ENCODE measurements around the gene ST3GAL4.

ST3GAL4 gene

DNA sequence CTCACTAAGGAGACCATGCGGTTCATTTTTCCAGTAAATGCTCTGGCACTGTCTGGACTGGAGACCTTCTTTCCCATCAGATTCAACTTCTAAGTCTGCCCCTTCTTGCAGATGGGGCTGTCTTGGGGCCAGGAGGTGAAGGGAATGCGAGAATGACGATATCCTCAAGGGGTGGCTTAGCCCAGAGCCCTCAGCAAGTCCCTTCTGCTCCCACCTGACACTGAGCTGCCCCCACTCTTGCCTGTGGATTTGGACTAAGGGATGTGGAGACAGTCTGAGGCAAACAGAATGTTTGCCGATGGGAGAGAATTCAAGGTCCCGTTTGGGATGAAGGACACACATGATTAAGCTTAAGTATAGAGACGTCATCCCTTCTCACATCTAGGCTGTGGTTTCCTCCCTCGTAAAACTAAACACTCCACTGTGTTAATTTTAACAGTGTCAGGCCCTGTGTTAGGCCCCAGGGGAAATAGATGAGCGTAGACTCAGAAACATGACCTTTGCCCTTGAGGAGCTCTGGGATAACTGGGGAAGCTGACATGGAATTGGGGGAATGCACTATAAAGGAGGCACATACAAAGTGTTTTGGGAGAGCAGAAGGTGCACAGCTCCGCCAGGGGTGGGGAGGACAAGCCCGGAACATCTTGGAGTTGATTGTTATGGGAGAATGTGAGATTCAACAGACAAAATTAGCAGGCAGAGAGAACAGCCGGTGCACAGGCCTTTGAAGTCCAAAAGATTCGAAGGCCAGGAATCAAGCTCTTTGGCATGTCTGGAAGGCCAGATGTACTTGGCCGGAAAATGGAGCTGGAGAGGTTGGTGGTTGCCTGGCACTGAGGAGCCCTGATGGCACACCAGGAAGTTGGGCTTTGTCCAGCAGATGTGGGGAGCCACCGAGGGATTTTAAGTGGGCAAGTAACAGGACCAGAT, 71.6 kb downstream of the ST3GAL4 start:
- no peak for DNase-seq (ENCODE audit: low spot score)

DNA sequence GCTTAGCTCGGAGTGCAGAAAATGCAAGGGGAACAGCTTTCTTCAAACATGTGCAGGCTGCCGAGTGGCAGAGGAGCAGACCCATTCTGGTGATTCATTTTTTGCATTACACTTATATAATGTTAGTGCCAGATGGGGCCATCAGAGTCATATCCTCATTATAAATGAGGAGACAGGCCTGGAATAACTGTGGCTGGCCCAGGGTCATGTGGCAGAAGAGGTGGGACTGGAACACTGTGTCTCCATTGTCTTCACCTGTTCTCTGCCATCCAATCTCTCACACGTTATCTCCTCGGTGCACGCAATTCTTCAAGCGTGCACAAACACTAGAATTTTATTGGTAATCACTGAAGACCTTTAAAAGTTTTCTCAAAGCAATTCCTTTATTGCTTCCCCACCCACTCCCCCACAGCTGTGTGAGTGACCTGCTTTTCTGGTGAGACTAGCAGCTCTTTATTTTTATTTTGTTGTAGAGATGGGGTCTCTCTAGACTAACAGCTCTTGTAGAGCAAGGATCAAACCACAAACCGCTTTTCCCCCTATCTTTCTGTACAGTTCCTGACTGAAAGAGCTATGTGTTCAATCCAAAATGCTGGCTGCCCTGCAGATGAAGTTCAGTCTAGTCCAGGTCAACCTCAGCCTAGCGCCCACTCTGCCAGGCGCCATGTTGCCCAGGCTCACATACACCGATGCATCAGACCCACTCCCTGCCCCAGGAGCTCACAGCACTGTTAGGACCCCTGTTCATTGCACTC, 75.3 kb downstream of the ST3GAL4 start:
- no peak for DNase-seq (ENCODE audit: low spot score)

DNA sequence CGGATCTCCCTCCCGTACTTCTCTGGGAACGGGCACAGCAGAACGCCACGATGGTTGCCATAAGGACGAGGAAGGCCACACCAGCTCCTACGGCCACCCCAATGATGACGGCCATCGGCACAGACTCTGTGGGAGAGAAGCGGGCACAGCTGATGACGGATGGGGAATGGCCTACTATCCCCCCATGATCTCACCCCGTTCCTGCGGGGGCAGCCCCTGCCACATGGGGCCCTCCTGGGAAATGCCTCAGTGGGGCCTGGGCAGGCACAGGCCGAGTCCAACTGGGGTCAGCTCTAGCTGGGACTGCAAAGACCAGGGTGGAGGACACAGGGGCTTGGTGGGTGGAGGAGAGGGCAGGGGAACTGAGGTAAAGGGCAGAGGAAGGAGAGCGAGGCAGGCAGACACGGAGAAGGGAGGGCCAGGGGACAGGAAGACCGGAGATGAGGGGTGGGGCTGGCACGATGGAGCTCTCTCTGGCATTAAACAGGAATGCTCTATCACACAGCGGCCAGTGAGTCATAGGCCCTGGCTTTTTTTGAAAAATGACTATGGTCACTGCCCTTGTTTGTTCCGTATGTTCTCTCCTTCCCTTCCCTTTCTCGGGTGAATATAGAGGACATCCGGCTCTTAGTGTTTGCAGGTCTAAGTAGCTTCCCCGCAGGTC, 76.0 kb downstream of the ST3GAL4 start:
- peak; percentile 76 for DNase-seq (ENCODE audit: low spot score)

DNA sequence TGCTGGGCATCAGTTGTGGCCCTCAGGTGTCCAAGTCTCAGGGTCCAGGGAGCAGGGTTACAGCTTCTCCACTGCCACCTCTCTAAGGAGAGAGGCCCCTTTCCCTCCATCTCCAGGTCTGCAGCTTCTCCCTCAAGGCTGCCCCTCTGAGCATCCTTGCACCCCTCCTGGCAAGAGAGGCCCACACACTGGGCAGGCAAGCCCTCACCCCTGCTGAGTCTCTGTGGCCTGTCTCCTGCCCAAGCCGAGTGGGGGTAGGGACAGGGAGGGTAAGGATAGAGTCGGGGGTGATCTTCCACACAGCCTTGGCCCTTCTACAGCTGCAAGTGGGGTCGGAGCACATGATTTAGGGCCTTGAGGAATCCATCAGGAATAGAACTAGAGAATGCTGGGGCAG, 76.6 kb downstream of the ST3GAL4 start:
- no peak for DNase-seq (ENCODE audit: low spot score)

DNA sequence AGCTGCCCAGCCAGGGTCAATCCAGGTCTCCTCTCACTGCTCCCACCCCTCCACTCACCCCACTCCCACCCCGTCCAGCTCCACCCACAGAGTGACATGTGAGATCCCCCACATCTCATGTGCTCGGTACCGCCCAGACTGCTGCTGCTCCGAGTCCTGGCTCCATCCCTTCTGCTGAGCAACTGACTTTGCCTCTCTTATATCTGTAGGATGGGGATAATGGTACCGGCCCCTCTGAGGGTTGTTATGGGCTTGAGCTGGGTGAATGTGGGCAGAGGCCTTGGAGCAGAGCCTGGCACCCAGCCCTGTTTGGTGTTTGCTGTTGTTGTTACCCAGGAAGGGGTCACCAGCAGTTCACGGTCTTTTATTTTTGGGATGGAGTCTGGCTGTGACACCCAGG, 77.0 kb downstream of the ST3GAL4 start:
- no peak for DNase-seq (ENCODE audit: low spot score)

DNA sequence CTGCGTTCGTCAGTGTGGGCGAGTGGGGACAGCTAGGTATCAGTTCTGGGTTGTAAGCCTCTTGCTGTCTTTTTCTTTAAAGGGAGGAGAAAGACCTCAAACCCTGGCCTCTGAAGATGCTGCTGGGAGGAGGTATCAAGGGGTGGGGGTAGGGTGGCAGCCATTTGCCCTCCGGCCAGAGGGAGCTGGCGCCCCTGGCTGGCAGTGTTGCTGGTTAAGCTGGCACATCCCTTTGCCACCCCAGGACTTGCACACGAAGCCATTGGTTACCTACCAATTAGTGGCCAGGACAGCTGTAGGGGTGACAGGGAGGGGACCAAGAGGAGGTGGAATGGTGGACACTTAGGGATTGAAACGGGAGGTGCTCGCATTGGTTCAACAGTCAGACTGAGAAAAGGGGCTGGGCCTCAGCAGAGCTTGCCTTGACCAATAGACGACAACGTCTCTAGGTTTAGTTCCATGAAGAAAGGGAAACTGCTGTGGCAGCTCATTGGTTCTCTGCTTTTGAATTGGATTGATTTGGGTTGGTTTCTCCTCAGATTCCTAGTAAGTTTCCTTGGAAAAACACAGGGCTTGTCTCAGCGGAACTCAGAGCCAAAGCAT, 77.9 kb downstream of the ST3GAL4 start:
- no peak for DNase-seq (ENCODE audit: low spot score)

DNA sequence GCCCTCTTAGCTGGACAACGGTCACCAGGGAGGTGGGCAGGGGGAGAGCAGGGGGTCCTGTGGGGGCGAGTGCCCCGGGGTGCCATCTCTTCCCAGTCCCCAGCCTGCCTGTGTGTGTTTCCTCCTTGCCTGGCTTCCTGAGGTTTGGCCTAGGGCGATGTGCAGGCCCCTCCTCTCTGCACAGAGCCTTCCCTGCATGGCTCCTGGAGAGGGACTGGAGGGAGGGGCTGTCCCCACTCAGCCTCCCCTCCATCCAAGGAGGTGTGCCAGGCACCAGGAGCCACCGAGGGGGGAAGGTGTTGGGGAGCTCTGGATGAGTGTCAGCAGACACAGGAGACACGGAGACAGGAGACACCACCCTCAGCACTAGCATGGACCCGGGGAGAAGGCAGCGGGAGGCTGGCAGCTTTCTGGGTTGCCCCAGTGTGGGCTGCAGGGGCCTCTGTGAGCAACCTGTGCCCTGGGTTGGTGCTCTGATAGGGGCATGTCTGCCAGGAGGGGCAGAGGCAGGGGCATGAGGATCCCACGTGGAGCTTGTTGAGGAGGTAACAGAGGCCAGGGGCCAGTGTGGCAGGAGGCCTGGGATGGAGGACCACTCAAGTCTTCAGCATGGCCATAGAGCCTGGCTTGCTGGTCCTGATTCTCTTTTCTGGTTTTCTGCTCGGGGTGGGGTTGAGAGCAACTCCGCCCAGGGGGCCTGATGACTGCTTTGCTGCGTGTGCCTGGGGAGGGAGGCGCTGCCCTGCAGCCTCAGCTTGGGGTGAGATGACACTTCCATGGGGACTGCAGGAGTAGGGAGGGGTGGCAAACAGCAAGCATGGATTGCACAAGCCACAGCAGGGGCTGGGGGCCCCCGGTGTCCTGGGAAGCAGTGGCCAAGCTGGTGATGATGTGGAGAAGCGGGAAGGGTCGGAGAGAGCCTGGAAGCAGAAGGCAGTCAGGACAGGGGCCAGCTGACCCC, 78.8 kb downstream of the ST3GAL4 start:
- DNase-seq (ENCODE audit: low spot score), result no peak

DNA sequence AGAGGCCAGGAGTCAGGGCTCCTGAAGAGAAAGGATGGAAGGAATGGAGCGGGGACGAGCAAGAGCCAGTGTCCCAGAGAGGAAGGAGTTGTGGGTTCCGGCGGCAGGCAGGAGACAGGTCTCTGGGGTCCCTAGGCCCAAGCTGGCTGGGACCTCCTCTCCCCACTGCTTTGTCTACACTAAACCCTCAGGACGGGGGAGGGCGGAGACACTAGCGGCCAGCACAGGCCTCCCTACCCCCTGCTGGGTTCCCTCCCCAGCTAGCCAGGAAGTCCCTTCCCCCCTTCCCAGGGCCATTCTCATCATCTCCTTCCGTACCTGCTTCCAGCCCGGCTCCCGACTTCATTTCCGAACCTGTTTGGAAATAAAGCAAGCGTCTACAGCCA, 79.5 kb downstream of the ST3GAL4 start:
- no peak for DNase-seq (ENCODE audit: low spot score)

DNA sequence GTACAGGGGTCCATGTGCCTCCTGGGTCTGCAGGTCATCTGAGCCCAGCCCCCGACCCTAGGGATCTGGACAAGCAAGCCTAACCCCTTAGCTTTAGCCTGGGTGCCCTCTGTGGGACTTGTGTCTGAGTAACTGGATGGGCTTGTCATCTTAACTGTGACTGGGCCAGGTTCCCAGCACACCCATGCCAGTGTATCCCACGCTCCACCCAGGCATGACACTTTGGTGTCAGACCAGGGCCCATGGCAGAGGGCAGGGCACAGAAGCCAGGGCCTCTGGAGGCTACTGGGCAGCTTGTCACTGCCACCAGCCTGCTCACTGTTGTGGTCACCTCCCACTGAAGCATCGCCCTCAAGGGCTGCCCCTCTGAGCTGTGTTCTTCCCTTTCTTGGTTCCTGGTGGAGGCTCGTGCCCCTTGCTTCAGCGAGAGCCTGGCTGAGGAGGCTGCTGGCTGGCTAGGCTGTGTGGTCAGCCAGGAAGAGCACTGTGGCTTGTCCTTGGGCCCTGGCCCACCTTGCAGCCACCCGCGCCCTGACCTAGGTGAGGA, 80.8 kb downstream of the ST3GAL4 start:
- DNase-seq (ENCODE audit: low spot score), result no peak

DNA sequence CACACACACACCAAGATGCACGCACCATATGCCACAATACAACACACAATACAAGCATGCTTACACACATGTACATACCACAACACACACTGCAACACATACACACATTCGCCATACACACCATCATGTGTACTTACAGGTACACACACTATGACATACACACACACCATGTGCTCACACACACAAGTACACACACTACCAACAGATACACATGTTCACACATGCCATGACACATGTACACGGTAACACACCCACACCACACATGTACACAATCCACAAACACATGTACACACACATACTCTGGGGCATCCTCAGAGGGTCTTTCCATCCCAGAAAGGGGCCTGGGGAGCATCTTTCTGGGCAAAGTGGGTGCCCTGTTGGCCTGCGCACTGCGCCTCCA, 82.2 kb downstream of the ST3GAL4 start:
- no peak for DNase-seq (ENCODE audit: low spot score)

DNA sequence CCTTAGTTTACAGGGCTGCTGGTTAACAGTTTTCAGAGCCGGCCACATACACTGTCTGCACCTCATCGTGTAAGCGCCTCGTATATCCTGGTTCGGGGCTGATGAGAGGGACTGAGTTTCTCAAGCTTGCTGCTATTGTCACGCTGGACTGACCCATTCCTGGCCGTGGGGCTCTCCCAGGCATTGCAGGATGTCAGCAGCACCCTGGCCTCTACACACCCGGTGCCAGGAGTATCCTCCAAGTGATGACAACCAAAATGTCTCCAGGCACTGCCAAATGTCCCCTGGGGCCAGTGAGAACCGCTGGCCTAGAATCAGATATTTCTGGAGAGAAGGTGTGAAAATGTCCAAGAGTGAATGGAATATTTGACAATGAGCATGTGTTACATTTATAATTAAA, 82.8 kb downstream of the ST3GAL4 start:
- no peak for DNase-seq (ENCODE audit: low spot score)

DNA sequence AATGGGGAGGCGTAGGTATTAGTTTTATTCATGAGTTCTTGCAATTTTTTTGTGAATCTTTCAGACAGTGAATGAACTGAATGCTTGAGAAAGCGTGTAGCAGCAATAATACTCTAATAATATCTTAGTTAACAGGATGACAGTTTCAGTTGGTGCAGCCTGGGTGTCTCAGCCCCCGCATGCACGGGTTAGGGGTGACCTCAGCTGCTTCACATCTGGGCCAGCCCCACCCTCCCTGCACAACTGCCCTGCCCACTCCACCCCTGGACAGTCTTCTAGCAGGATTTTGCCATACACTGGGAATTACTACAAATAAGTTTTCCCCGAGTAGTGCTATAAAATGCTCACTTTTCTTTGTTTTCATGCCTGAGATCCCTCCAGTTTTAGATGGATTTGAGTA, 83.2 kb downstream of the ST3GAL4 start:
- DNase-seq (ENCODE audit: low spot score), result no peak

DNA sequence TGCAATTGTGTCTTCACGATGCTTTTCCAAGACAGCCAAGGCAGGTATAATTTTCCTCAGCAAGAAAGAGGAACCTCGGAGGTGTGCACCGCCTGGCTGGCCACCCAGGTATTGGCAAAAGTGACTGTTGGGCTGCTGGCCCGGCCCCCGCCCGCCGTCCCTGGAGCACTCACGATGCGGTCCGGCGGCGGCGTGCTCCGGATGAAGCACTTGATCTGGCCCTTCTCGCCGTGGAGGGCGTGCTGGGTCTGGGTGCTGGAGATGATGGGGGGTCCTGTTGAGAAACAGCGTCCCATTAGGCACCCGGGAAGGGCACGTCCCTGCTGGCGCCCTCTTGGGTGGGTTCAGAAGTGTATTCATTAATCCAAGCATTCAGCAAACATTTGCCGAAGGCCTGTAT, 84.8 kb downstream of the ST3GAL4 start:
- no peak for DNase-seq (ENCODE audit: low spot score)

DNA sequence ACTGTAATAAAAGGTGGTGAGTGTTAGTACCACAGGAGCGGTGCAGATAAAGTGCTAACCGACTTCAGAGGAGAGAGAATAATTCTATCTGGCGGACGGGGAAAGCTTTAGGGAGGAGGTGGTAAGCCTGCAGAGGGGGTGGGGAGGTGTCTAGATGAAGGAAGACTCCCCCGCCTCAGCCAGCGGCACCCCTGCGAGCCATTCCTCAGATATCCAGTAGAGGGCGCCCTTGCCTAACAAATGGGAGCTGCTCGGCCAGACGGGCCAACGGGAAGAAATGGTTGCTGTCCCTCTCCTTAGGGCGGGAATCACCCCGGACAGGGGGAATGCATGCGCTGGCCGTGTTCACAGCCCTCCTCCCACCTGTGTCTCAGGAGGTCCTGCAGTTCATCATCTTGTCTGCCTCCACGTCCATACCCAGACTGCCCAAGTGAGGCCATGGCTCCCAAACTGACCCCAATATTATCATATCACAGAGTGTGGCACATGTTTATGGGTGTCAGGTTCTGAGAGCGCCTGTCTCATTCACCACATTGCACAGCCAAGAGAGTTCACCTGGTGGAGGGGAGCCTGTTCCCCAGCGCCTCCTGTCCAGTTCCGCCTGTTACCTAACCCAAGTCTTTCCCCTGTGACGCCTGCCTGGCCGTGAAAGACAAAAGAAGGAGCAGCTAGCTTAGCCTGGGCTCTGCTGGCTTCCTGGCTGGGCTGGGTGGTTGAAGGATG, 85.5 kb downstream of the ST3GAL4 start:
- peak; percentile 94 for DNase-seq (ENCODE audit: low spot score)

DNA sequence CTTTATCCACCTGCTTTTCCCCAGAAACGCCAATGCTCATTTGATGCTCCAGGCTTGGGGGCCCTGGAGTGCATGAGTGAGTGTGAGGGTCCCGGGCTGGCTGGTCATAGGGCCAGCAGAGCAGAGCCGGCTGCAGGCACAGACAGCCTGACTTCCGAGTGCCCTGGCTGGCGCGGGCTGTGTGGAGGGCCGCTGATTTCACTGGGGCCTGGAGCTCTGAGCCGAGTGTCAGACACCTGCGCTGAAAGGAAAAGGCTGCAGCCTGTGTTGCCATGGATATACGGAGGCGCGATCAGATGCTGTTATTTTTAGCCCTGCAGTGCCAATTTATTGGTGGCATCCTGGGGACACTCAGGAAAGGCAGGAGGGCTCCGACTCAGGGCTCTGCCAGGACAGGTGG, 87.6 kb downstream of the ST3GAL4 start:
- DNase-seq (ENCODE audit: low spot score), result no peak

DNA sequence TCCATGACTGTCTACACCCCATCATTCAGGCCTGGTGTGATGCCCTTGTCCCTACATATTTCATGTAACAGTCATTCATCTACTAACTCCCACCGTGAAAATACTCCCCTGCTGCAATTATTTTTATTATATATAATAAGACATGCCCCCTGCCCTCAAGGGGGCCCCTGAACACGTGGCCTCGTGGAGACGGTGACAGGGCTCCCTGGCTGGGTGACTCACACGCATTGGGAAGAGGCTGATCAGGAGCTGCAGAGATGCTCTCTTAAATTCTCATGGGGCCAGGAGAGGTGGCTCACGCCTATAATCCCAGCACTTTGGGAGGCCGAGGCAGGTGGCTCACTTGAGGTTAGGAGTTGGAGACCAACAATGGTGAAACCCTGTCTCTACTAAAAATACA, 88.6 kb downstream of the ST3GAL4 start:
- DNase-seq (ENCODE audit: low spot score), result no peak

DNA sequence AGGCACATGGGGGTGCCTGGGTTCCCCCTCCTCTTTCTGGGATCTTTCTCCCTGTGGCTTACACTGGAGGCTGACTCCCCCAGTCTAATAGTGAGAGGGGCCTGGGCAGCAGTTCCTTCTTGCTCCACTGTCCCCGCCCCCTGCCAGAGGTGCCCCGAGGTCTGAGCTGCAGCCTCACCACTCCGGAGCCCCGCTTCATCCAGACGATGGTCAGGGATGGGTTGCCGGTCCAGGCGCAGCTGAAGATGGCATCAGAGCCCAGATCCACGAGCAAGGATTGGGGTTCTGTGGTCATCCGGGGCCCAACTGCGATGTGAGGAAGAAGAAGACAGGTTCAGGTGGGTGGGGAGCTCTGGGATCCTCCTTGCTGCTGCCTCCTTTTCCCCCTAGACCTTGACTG, 91.1 kb downstream of the ST3GAL4 start:
- no peak for DNase-seq (ENCODE audit: low spot score)

DNA sequence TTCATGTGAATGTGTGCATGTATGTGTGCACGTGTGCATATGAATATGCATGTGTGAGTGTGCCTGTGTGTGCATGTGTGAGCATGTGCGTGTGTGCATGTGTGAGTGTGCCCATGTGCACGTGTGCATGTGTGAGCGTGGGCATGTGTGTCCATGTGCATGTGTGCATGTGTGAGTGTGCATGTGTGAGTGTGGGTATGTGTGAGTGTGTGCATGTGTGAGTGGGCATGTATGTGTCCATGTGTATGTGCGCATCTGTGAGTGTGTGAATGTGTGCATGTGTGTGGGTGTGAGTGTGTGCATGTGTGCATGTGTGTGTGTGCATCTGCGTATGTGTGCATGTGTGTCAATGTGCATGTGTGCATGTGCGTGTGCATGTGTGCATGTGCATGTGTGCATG, 94.7 kb downstream of the ST3GAL4 start:
- DNase-seq (ENCODE audit: low spot score), result no peak

DNA sequence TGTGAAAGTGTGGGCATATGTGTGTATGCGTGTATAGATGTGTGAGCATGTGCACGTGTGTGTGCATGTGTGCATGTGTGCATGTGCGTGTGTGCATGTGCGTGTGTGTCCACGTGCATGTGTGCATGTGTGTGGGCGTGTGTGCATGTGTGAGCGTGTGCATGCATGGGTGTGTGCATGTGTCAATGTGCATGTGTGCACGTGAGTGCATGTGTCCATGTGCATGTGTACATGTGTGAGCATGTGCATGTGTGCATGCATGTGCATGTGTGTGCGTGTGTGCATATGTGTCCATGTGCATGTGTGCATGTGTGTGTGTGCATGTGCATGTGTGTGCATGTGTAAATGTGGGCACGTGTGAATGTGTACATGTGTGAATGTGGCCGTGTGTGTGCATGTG, 95.3 kb downstream of the ST3GAL4 start:
- no peak for DNase-seq (ENCODE audit: low spot score)

DNA sequence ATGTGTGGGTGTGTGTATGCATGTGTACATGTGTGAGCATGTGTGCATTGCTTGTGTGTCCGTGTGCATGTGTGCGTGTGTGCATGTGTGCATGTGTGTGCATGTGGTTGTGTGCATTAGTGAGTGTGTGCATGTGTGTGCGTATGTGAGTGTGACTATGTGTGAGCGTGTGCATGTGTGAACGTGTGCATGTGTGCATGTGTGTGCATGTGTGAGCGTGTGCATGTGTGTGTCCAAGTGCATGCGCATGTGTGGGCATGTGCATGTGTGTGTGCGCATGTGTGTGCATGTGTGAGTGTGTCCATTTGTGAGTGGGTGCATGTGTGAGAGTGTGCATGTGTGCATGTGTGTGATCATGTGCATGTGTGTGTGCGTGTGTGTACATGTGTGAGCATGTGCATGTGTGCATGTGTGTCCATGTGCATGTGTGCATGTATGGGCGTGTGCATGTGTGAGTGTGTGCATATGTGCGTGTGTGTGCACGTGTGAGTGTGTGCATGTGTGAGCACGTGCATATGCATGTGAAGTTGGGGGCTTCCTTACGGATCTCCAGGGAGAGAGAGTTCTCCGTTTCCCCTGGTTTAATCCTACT, 95.8 kb downstream of the ST3GAL4 start:
- DNase-seq (ENCODE audit: low spot score), result no peak

Measured in hepatic stellate cell (primary cell).